ENCODE measurements around the gene RPS19. TPM values are rescaled to one million over a fixed set of nuclear protein-coding genes. Genes with fewer than 3 reads are reported as not detected.

RPS19 gene
- 935 and 1,538 TPM in 2 replicates for total RNA-seq

GRCh38 chr19:41859618-41860418, at the start of gene RPS19:
Gene RPS19, plus strand, starts transcription at chr19:41860255. Its CDS starts 520 bp downstream, at chr19:41860775.

GRCh38 chr19:41844601-41845000, 15.5 kb upstream of the RPS19 start, which contains the start of gene LYPD4:
Gene LYPD4, minus strand, starts transcription at chr19:41844683. Its CDS starts 5,398 bp downstream, at chr19:41839285.

GRCh38 chr19:41845001-41845050, 15.2 kb upstream of the RPS19 start, which contains the start of gene DMRTC2:
Gene DMRTC2, plus strand, starts transcription at chr19:41845042. Its CDS starts 2,387 bp downstream, at chr19:41847429.

DNA sequence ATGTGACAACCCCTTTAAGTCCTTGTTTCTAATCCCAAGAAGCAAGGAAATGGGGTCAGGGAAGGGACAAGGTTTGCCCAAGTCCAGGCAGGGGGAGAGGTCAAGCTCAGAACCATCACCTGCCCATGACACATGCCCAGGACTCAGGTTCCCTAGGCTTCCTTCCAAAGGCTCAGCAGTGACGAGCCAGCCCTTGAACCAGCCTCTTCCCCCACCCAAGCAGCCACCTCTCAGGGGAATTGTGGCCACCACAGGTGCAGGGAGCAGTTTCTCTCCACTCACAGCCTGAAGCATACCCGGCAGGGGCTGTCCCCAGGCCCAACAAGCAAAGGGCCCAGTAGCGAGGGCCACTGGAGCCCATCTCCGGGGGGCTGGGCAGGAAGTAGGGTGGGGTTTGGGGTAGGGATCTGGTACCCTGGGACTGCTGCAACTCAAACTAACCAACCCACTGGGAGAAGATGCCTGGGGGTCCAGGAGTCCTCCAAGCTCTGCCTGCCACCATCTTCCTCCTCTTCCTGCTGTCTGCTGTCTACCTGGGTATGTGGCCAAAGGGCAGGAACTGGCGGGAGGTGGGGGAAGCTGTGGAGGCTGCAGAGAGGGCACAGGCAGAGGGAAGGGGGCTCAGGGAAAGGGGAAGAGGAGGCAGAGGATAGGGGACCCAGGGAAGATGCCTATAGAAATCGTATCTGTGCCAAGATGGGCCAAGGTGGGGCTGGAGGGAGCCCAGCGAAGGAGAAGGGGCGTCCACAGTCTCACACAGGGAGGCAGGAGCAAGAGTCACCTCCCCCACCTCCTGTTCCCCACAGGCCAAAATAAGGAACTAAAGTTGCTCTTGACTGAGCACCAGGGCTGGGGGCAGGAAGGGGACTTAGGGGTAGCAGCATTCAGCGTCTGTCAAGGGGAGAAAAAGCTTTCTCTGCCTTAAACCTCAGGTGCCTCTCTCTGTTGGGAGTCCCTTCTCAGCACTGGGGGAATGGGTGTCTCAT, 17.1 kb downstream of the RPS19 start, which contains the start of gene CD79A:
TSS of gene CD79A (plus strand) at position 433 of the 986 bp plus-strand sequence. CDS start at position 459, 26 bp downstream.

GRCh38 chr19:41882568-41883462, 22.8 kb downstream of the RPS19 start, which contains the start of gene ARHGEF1:
Gene ARHGEF1, plus strand, starts transcription at chr19:41883184. Its CDS starts 4,899 bp downstream, at chr19:41888083.

Other genes with a start within 250 kb of the RPS19 start
- not detected in 2 replicates for gene CEACAM4, start 233.2 kb upstream of the RPS19 start, total RNA-seq
- not detected in 2 replicates for gene CEACAM7, start 172.0 kb upstream of the RPS19 start, total RNA-seq
- not detected in 2 replicates for gene CEACAM5, start 151.6 kb upstream of the RPS19 start, total RNA-seq
- gene CEACAM6, start 104.7 kb upstream of the RPS19 start, total RNA-seq = not detected in 2 replicates
- gene CEACAM3, start 63.7 kb upstream of the RPS19 start, total RNA-seq = not detected in 2 replicates
- gene LYPD4, start 15.6 kb upstream of the RPS19 start, total RNA-seq = not detected in 2 replicates
- gene DMRTC2, start 15.2 kb upstream of the RPS19 start, total RNA-seq = not detected in 2 replicates
- not detected in 2 replicates for gene CD79A, start 17.0 kb downstream of the RPS19 start, total RNA-seq
- gene ARHGEF1, start 22.9 kb downstream of the RPS19 start, total RNA-seq = 37.6 and 50.6 TPM in 2 replicates
- gene ERFL, start 68.2 kb downstream of the RPS19 start, total RNA-seq = 0.06 TPM in 1 of 2 replicates, not detected in the other
- gene RABAC1, start 99.1 kb downstream of the RPS19 start, total RNA-seq = 246 and 282 TPM in 2 replicates
- gene ATP1A3, start 134.0 kb downstream of the RPS19 start, total RNA-seq = 0.05 TPM in 1 of 2 replicates, not detected in the other
- gene GRIK5, start 210.0 kb downstream of the RPS19 start, total RNA-seq = not detected in 2 replicates
- gene ZNF574, start 215.9 kb downstream of the RPS19 start, total RNA-seq = 14.9 and 15.5 TPM in 2 replicates